IPS-18a (cell line): ENCODE measurements around the gene JTB.

Experiments
- H3K27ac ChIP-seq: one replicate; pipeline ENCODE4 v1.5.1; 2013; ENCODE audit warnings: low read length
- H3K27me3 ChIP-seq: one replicate; pipeline ENCODE4 v1.6.1; 2013; ENCODE audit warnings: mild to moderate bottlenecking, low read length; ENCODE audit not compliant: control insufficient read depth, insufficient read depth
- H3K36me3 ChIP-seq: one replicate; pipeline ENCODE4 v1.6.1; 2013; ENCODE audit warnings: low read depth, low read length; ENCODE audit not compliant: control insufficient read depth
- H3K4me1 ChIP-seq: one replicate; pipeline ENCODE4 v1.6.1; 2013; ENCODE audit warnings: low read depth, low read length; ENCODE audit not compliant: control insufficient read depth
- H3K4me3 ChIP-seq: one replicate; pipeline ENCODE4 v1.5.1; 2013; ENCODE audit warnings: low read length
- H3K9ac ChIP-seq: one replicate; pipeline ENCODE4 v1.6.1; 2013; ENCODE audit warnings: mild to moderate bottlenecking, low read length, moderate library complexity
- H3K9me3 ChIP-seq: one replicate; pipeline ENCODE4 v1.6.1; 2013; ENCODE audit warnings: low read depth, low read length; ENCODE audit not compliant: control insufficient read depth

The JTB gene

DNA sequence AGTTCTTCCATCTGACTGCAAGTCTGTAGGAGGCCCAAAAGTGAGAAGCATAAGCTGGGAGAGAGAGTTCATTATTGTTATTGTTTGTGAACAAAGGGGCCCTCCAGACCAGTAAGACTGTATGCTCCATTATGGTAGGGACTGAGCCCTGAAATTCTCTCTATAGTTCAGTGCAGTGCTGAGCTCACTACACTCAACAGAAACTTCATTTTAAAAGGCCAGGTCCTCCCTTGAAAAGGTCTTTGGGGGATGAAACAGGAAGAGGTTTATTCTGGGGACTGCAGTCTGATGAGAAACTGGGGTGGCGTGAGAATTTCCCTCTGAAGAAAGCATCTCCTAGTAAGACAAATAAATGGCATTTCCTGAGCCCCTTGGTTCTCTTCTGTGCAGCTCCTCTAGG is 49.2 kb downstream of the JTB start:
- H3K9me3 ChIP-seq = no peaks in the 10 kb centered on the region
- H3K9ac ChIP-seq = no peak overlapping the region
- H3K36me3 ChIP-seq = peaks cover 20% of the 10 kb centered on the region
- no peak overlapping the region for H3K27ac ChIP-seq
- no peak overlapping the region for H3K4me3 ChIP-seq
- no peaks in the 10 kb centered on the region for H3K4me1 ChIP-seq
- H3K27me3 ChIP-seq = no peaks in the 10 kb centered on the region

GRCh38 chr1:153926405-153926804 is 51.1 kb downstream of the JTB start:
- Histone ChIP-seq H3K9ac (no peak overlapping the region), H3K9me3 (no peaks in the 10 kb centered on the region), H3K4me3 (no peak overlapping the region), H3K4me1 (peaks cover 1% of the 10 kb centered on the region), H3K27ac (no peak overlapping the region), H3K27me3 (no peaks in the 10 kb centered on the region), H3K36me3 (peaks cover 8% of the 10 kb centered on the region)
